Adrenal gland (tissue), 12 donors: Measurements from ENCODE around the gene TSPAN9. TPM values are rescaled to one million over a fixed set of nuclear protein-coding genes. Genes with fewer than 3 reads are reported as not detected.

ENCODE experiments used
- DNase-seq, 7 donors: peaks; one replicate each; pipeline ENCODE4 v3.0.0-alpha.2; 2019 to 2020
- H3K27ac ChIP-seq, 5 donors: fragments of 200-600 bp; sonication (generic) in 4 of 5; 1 replicate in 3 of 5; 2 replicates in 2 of 5; pipeline versions ENCODE4 v1.5.1 to v1.8.0; 2016 to 2020; ENCODE audit warnings: mild to moderate bottlenecking in 1 of 5
- H3K27me3 ChIP-seq: fragments of 200-600 bp; 2 replicates; pipeline ENCODE4 v1.8.0; 2021
- H3K36me3 ChIP-seq, 2 donors: fragments of 200-600 bp; replicated peaks in 1 of 2; 1 replicate in 1 of 2; 2 replicates in 1 of 2; pipeline versions ENCODE4 v1.5.1 to v1.8.0; 2018 to 2022
- H3K4me1 ChIP-seq, 2 donors: fragments of 200-600 bp; replicated peaks in 1 of 2; 1 replicate in 1 of 2; 2 replicates in 1 of 2; pipeline versions ENCODE4 v1.5.1 to v1.8.0; 2018 to 2021
- H3K4me3 ChIP-seq, 4 donors: fragments of 200-600 bp; sonication (generic) in 3 of 4; one replicate each; pipeline ENCODE4 v1.5.1; 2016 to 2018
- H3K9me3 ChIP-seq, 3 donors: fragments of 200-600 bp; sonication (generic) in 1 of 3; replicated peaks in 1 of 3; 1 replicate in 2 of 3; 2 replicates in 1 of 3; pipeline versions ENCODE4 v1.5.1 to v1.8.0; 2016 to 2021
- POLR2A ChIP-seq, 2 donors: fragments of 450-650 bp; IDR thresholded peaks; one replicate each; pipeline ENCODE4 v1.6.1; 2017; ENCODE audit warnings: antibody characterized with exemption in 2 of 2, mild to moderate bottlenecking in 2 of 2, moderate library complexity in 1 of 2
- WGBS, 4 donors: extraction: QIAGEN DNeasy Blood & Tissue Kit in 2 of 4; methylation state at CpG; one replicate each; pipeline versions ENCODE4 v1.1.5 to v1.1.7; 2013 to 2017; 5-methylcytosine and 5-hydroxymethylcytosine counted together
- intact Hi-C, 2 donors: fragments of 100-400 bp; cut with DNase I; formaldehyde crosslinking; loops; one replicate each; pipeline versions ENCODE4 v1.14.1 to v1.15.0; 2022 to 2023
- polyA plus RNA-seq, 3 donors: library from polyadenylated mRNA; stranded (reverse); fragments of 200-250 nt in 2 of 3; fragments of 350-450 nt in 1 of 3; fragmentation: Illumina TruSeq in 1 of 3; extraction: RNeasy Lipid Tissue Mini Kit (QIAGEN cat#74804) in 1 of 3; gene quantifications; one replicate each; pipeline ENCODE4 v1.2.3, GENCODE V29; 2013 to 2014
- total RNA-seq, 9 donors: library from RNA; depleted of rRNA in 4 of 9; stranded (reverse); fragments of >200 nt in 4 of 9; fragments of 120-200 nt in 1 of 9; fragmentation: NEBNext Ultra II Directional in 1 of 9; extraction: Animal tissue kit (Norgen Biotek cat#: 25700) in 1 of 9; gene quantifications; one replicate each; pipeline versions ENCODE4 v1.1.0 to v1.2.4, GENCODE V29; 2013 to 2023
- TF ChIP-seq, protein P1 (sequence below), 6 experiments: fragments of 450-650 bp in 4 of 6; fragments of 200-600 bp in 2 of 6; sonication (generic) in 1 of 6; IDR thresholded peaks; 1 replicate in 5 of 6; 2 replicates in 1 of 6; pipeline versions ENCODE4 v1.5.1 to v1.8.0; 2016 to 2021; ENCODE audit warnings: antibody characterized with exemption in 6 of 6, mild to moderate bottlenecking in 2 of 6, moderate library complexity in 1 of 6
- donor health status: healthy with polysubstance abuse.
- donor health status: Bipolar disorder and iron deficiency.
- donor health status: DM: yes; HTN: yes; CAD: no.
- donor health status: DM: no; HTN: no; CAD: no.
- donor health status: DM: no; HTN: no; CAD: no.
- donor health status: DM: yes; HTN: yes; CAD: no.

The TSPAN9 gene
- total and polyA plus RNA-seq, 12 donors: 12.4 to 31.4 (median 22.4) TPM

DNA sequence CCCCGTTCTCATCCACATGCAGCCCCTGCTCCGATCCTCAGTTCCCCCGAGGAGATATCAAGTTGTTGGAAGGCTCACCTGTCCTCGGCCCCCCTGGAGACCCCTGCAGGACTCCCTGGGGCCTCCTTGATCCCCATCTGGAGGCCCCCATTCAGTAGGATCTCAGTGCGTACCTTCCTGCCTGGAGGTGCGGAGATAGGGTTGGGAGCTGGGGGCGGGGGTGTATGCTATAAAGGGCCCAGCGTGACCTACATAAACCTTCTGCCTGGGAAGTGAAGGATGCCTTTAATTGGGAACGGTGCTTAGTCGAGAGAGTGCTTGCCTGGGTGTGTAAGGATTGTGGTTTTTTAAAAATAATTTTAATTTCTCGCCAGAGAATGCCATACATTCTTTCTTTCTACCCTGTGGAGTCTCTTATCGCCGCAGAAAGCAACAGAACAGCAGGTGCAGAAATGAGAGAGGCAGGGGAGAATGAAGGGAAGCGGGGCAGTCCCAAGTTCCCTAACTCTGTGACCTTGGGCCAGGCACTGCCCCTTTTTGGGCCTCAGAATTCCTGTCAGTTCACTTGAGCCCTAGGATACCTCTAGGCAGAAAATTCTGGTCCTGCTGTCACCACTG lies 153.7 kb downstream of the TSPAN9 start:
- intact Hi-C loops: no loop called here
- Histone ChIP-seq H3K27me3 (no peaks in the 10 kb centered on the region), H3K4me1 (no peaks in the 10 kb centered on the region), H3K9me3 (no peaks in the 10 kb centered on the region), H3K27ac (no peak overlapping the region), H3K4me3 (no peak overlapping the region), H3K36me3 (no peaks in the 10 kb centered on the region)
- DNase-seq: no peak
- 75 to 85% (median 84%) methylated on average over 14 of the region's 14 CpGs for WGBS, 4 donors
- no peak for TF ChIP-seq POLR2A (IDR thresholded peaks at IDR 0.05)
- TF ChIP-seq, protein P1, sequence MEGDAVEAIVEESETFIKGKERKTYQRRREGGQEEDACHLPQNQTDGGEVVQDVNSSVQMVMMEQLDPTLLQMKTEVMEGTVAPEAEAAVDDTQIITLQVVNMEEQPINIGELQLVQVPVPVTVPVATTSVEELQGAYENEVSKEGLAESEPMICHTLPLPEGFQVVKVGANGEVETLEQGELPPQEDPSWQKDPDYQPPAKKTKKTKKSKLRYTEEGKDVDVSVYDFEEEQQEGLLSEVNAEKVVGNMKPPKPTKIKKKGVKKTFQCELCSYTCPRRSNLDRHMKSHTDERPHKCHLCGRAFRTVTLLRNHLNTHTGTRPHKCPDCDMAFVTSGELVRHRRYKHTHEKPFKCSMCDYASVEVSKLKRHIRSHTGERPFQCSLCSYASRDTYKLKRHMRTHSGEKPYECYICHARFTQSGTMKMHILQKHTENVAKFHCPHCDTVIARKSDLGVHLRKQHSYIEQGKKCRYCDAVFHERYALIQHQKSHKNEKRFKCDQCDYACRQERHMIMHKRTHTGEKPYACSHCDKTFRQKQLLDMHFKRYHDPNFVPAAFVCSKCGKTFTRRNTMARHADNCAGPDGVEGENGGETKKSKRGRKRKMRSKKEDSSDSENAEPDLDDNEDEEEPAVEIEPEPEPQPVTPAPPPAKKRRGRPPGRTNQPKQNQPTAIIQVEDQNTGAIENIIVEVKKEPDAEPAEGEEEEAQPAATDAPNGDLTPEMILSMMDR (IDR thresholded peaks at IDR 0.05): no peak

DNA sequence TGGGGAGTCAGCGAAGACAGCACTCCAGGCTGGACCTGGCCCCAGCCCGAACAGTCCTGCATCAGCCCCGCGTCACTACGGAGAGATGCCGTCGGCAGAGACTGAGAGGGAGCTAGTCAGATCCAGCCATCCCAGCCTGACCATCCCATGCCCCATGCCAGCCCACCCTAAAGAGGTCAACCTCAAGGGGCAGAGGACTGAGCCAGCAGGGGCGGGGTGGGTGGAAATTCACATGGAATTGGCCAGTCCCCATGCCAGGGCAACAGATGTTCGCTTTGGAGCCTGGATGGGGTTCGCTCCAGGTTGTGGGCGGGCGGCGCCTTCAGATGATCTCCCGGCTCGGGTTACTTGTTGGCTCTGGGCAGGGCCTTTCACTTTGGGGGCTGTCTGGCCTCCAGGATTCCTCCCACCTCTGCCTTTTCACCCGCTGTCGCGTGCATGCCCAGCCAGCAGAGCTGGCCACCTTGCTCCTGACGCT lies 154.3 kb downstream of the TSPAN9 start:
- no peaks in the 10 kb centered on the region for H3K4me1 ChIP-seq
- no peaks in the 10 kb centered on the region for H3K36me3 ChIP-seq
- 91 to 97% (median 95%) methylated on average over 8 to 19 of the region's 19 CpGs; no CpG with 5 or more reads in 1 of the 4 donors for WGBS, 4 donors
- TF ChIP-seq POLR2A (IDR thresholded peaks at IDR 0.05): no peak
- TF ChIP-seq, protein P1 (IDR thresholded peaks at IDR 0.05): no peak
- no peak overlapping the region for H3K27ac ChIP-seq
- no peaks in the 10 kb centered on the region for H3K27me3 ChIP-seq
- no peaks in the 10 kb centered on the region for H3K9me3 ChIP-seq
- intact Hi-C loops: no loop called here
- no peak for DNase-seq
- H3K4me3 ChIP-seq: no peak overlapping the region

DNA sequence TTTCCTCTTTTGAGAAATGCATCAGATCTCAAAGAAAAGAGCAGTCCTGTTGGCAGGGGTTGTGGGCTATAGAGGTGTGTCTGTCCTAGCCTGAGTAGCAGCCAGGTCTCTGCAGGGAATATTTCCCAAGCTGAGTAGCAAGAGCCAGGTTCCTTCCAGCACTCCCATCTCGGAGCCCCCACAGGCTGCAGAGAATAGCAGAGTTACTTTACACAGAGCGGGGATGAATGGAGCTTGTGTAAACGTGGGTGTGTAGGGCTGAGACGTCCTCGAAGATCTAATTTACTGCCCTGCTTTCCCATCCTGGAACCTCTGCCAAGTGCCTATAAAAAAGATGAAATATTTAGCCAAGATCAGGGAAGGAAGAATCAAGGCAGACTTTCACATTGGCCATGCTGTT lies 156.6 kb downstream of the TSPAN9 start:
- intact Hi-C loops: no loop called here
- 38 to 57% (median 46%) methylated on average over 5 of the region's 5 CpGs for WGBS, 4 donors
- H3K4me3 ChIP-seq: no peak overlapping the region
- no peak for DNase-seq
- no peaks in the 10 kb centered on the region for H3K9me3 ChIP-seq
- H3K27me3 ChIP-seq: no peaks in the 10 kb centered on the region
- TF ChIP-seq, protein P1 (IDR thresholded peaks at IDR 0.05): no peak
- no peak for TF ChIP-seq POLR2A (IDR thresholded peaks at IDR 0.05)
- H3K27ac ChIP-seq: no peak overlapping the region
- H3K36me3 ChIP-seq: no peaks in the 10 kb centered on the region
- H3K4me1 ChIP-seq: no peaks in the 10 kb centered on the region

DNA sequence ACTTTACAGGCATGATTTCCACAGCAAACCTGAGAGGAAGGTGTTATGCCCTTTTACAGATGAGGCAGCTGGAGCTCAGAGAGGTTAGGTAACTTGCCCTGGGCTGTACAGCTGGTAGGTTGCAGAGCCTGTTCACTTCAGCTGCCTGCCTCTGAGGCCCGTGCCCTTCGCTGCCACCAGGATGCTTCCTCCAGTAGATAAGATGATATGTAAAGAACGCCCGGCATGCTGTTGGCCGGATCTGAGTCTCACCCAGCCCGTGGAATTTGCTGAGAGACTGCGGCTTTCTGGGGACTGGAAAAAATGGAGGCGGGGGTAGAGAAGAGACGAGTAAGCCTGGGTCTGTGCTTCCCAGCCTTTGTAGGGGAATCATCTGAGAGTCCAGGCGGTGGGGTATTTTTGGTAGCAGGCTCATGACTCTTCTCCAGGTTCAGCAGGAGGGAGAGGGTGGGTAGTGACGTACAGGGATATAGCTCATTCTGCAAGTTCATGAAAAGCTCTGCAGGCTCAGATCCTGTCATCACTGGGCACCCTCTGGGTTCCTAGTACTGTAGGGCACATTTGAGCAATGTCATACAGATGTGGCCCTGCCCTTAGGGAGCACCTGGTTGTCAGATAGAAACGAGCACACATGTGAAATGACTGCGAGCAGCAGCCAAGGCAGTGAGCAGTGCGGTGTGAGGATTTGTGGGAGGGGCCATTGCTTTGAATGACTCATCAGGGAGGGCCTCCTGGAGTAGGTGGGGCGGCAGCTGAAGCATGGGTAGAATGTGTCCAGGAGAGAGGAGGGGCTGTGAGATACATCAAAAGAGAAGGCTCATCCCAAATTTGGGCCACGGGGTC lies 159.4 kb downstream of the TSPAN9 start:
- H3K4me3 ChIP-seq: no peak overlapping the region
- H3K27ac ChIP-seq: no peak overlapping the region
- intact Hi-C loops: no loop called here
- no peak for TF ChIP-seq POLR2A (IDR thresholded peaks at IDR 0.05)
- TF ChIP-seq, protein P1 (IDR thresholded peaks at IDR 0.05): no peak
- DNase-seq: peak in 3 of 7 donors; percentile 27 to 60 (median 33)
- H3K36me3 ChIP-seq: no peaks in the 10 kb centered on the region
- H3K4me1 ChIP-seq: no peaks in the 10 kb centered on the region
- H3K27me3 ChIP-seq: no peaks in the 10 kb centered on the region
- WGBS, 4 donors: 68 to 81% (median 73%) methylated on average over 12 to 16 of the region's 16 CpGs
- H3K9me3 ChIP-seq: no peaks in the 10 kb centered on the region
